Endothelial cell of umbilical vein (primary cell): ENCODE data around the gene TEX29.

Source experiments
- EZH2 ChIP-seq: IDR thresholded peaks from 2 replicates; pipeline ENCODE4 v1.6.1; 2012; ENCODE audit warnings: borderline replicate concordance, low read depth, mild to moderate bottlenecking, moderate library complexity, low read length, inconsistent platforms; ENCODE audit not compliant: severe bottlenecking
- GATA2 ChIP-seq: IDR thresholded peaks from 2 replicates; pipeline ENCODE4 v1.7.0; 2011; ENCODE audit warnings: low read depth, mild to moderate bottlenecking, moderate library complexity, mixed read lengths, low read length; ENCODE audit not compliant: insufficient read length, insufficient read depth
- JUN ChIP-seq: IDR thresholded peaks from 2 replicates; pipeline ENCODE4 v1.6.1; 2011; ENCODE audit warnings: borderline replicate concordance, low read depth; ENCODE audit not compliant: insufficient read length, insufficient read depth
- MYC ChIP-seq: IDR thresholded peaks from one replicate; pipeline ENCODE4 v1.6.1; 2011; ENCODE audit warnings: mild to moderate bottlenecking, low read depth, low read length
- POLR2A ChIP-seq: IDR thresholded peaks from 2 replicates; pipeline ENCODE4 v1.6.1; 2012; ENCODE audit warnings: low read depth, mild to moderate bottlenecking, control low read depth, low read length
- POLR2AphosphoS5 ChIP-seq: IDR thresholded peaks from 2 replicates; pipeline ENCODE4 v1.6.1; 2012; ENCODE audit warnings: low read depth, mild to moderate bottlenecking, control low read depth, low read length, moderate library complexity; ENCODE audit not compliant: insufficient read depth
- TF ChIP-seq, protein P1 (sequence below), 2 donors: IDR thresholded peaks; 1 replicate in 1 of 2; 2 replicates in 1 of 2; pipeline ENCODE4 v1.5.1; 2011; ENCODE audit warnings: low read length in 2 of 2, mild to moderate bottlenecking in 2 of 2, moderate library complexity in 2 of 2, control low read depth in 1 of 2, inconsistent platforms in 1 of 2, low read depth in 1 of 2; ENCODE audit not compliant: insufficient read depth in 1 of 2; ENCODE audit errors: extremely low read depth in 1 of 2

DNA sequence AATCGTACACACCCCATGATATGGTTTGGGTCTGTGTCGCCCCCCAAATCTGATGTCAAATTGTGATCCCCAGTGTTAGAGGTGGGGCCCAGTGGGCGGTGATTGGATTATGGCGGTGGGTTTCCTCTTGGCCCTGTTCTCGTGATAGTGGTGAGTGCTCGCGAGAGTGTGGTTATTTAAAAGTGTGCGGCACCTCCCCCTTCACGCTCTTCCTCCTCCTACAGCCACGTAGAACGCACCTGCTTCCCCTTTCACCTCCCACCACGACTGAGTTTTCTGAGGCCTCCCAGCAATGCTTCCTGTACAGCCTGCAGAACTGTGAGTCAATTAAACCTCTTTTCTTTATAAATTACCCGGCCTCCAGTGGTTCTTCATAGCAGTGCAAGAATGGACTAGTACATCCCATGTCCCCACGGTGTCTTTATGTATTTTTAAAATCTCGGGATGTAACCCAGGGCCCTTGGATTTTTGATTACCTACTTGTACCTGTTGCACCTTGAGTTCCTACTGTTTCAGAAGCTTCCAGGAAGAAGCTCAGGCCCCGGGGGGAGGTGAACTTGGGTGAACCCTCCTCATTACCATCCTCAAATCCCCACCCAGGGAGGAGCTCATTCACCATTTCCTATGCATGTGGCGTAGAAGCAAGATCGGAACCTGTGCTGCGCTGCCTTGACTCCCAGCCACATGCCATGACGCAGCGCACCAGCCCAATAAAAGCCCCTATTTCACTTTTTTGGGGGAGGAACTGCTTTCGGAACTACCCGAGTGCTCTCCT lies 52.4 kb downstream of the TEX29 start:
- TF ChIP-seq EZH2 = no peak
- TF ChIP-seq, protein P1, sequence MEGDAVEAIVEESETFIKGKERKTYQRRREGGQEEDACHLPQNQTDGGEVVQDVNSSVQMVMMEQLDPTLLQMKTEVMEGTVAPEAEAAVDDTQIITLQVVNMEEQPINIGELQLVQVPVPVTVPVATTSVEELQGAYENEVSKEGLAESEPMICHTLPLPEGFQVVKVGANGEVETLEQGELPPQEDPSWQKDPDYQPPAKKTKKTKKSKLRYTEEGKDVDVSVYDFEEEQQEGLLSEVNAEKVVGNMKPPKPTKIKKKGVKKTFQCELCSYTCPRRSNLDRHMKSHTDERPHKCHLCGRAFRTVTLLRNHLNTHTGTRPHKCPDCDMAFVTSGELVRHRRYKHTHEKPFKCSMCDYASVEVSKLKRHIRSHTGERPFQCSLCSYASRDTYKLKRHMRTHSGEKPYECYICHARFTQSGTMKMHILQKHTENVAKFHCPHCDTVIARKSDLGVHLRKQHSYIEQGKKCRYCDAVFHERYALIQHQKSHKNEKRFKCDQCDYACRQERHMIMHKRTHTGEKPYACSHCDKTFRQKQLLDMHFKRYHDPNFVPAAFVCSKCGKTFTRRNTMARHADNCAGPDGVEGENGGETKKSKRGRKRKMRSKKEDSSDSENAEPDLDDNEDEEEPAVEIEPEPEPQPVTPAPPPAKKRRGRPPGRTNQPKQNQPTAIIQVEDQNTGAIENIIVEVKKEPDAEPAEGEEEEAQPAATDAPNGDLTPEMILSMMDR (IDR thresholded peaks at IDR 0.05; ENCODE audit: extremely low read depth in 1 of 2, insufficient read depth in 1 of 2, low read depth in 1 of 2, low read length in 2 of 2) = no peak
- TF ChIP-seq POLR2AphosphoS5 = no peak
- no peak for TF ChIP-seq POLR2A
- no peak for TF ChIP-seq GATA2
- TF ChIP-seq MYC = no peak
- no peak for TF ChIP-seq JUN
